ENCODE measurements around the gene EXT2. TPM values are rescaled to one million over a fixed set of nuclear protein-coding genes. Genes with fewer than 3 reads are reported as not detected.

EXT2 gene
- polyA plus RNA-seq, 1 of the 3 experiments (the other 2 are of a cell fraction): 92.9 TPM

DNA sequence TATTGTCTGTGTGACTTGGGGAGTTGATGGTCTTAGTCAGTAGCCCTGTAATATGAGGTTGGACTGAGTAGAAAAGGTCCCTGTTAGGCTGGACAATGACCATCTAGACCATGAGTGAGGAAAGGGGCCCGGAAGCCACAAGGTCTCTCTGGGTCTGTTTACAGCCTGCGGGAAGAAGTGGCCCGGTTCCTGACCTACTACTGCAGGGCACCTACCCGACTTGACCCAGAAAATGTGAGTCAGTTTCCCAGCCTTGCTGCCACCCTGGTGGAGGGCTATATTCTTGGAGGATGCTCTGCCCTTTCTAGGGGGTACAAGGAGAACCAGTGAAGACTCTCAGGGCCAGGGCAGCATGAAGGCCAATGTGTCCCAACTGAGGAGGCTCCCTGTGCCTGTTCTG is 44.3 kb upstream of the EXT2 start (continued):
- no peak for TF ChIP-seq RAD21 (IDR thresholded peaks at IDR 0.05; ENCODE audit: low read length)

DNA sequence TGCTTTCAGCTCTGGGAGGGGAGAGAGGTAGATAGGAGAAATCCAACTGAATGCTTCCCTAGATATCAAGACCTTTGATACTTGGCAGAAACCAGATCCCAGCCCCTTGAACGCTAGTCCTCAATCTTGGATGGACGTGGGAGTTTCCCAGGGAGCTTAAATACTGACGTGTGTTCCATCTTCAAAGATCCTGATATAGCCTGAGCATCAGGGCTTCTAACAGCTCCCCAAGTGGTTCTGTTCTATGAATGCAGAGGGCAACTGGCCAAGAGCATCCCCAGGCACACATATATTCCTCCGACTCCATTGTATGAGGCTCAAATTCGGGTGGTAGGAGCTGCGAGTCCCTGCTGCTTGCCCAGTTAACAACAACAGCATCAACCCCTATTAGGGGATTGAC is 38.1 kb upstream of the EXT2 start:
- Histone ChIP-seq H4K20me1 (ENCODE audit: insufficient read depth) (no peaks in the 10 kb centered on the region), H3K36me3 (replicated peaks in 1 of 2; ENCODE audit: control insufficient read depth in 1 of 2, insufficient read depth in 2 of 2, low read length in 1 of 2) (no peaks in the 10 kb centered on the region)
- CTCF ChIA-PET: interaction anchor here (0.7 to 2.0 kb wide), 6 partner anchors 11 to 167 kb away, joined by 3 to 6 read pairs (median 4); no protein-coding TSS in a partner anchor

DNA sequence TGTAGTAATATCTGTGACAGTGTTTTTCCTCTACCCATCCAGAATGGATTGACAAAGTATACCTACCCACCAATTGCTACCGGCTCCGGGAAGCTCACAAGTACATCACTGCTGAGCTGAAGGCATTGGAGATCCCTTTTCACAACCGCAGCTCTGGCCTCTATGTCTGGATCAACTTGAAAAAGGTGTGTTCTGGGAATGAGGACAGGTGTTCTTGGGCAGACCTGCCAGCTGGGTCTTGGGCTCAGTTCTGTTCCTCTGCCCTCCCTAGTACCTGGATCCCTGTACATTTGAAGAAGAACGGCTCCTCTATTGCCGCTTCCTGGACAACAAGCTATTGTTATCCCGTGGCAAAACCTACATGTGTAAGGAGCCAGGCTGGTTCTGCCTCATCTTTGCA is 37.2 kb upstream of the EXT2 start:
- Histone ChIP-seq H2AFZ (ENCODE audit: low read depth) (no peak overlapping the region), H3K27ac (ENCODE audit: low read depth in 2 of 2, low read length in 1 of 2) (no peak overlapping the region), H4K20me1 (ENCODE audit: insufficient read depth) (no peaks in the 10 kb centered on the region), H3K9me3 (no peaks in the 10 kb centered on the region), H3K4me3 (ENCODE audit: low read depth in 2 of 2, low read length in 1 of 2) (no peak overlapping the region), H3K9me2 (no peaks in the 10 kb centered on the region), H3K4me2 (no peak overlapping the region), H3F3A (replicated peaks; ENCODE audit: insufficient read depth) (no peaks in the 10 kb centered on the region), H3K79me2 (ENCODE audit: insufficient read depth) (no peaks in the 10 kb centered on the region), H3K36me3 (replicated peaks in 1 of 2; ENCODE audit: control insufficient read depth in 1 of 2, insufficient read depth in 2 of 2, low read length in 1 of 2) (no peaks in the 10 kb centered on the region), H3K4me1 (ENCODE audit: control insufficient read depth in 1 of 2, insufficient read depth in 2 of 2, low read depth in 1 of 2, low read length in 1 of 2) (no peaks in the 10 kb centered on the region), H3K27me3 (ENCODE audit: insufficient read depth) (no peaks in the 10 kb centered on the region; the same call in 1 of the 2 replicates), H3K9ac (no peak overlapping the region)
- ChIA-PET POLR2A (no interaction called here), CTCF (interaction anchor here (1.3 to 2.0 kb wide), 3 partner anchors 21 to 168 kb away, joined by 3 to 6 read pairs (median 4); no protein-coding TSS in a partner anchor)
- 82% methylated on average over 4 of the region's 6 CpGs for WGBS (ENCODE audit: low lambda C conversion rate)
- no peak for DNase-seq
- TF ChIP-seq FOXJ3 (CRISPR knock-in tag; IDR thresholded peaks at IDR 0.05) (no peak), RFX5 (IDR thresholded peaks at IDR 0.05; ENCODE audit: low read length) (no peak), SIN3A (IDR thresholded peaks at IDR 0.05; ENCODE audit: borderline replicate concordance, low read depth, low read length) (no peak), RXRA (IDR thresholded peaks at IDR 0.05; ENCODE audit: borderline replicate concordance, low read depth) (no peak), RAD21 (IDR thresholded peaks at IDR 0.05; ENCODE audit: low read length) (no peak), FOXM1 (IDR thresholded peaks at IDR 0.05; ENCODE audit: low read depth) (no peak), EZH2phosphoT487 (IDR thresholded peaks at IDR 0.05; ENCODE audit: borderline replicate concordance, low read depth) (no peak), NFIC (IDR thresholded peaks at IDR 0.05; ENCODE audit: borderline replicate concordance) (no peak), MXI1 (IDR thresholded peaks at IDR 0.05; ENCODE audit: low read depth, low read length) (no peak), RCOR1 (IDR thresholded peaks at IDR 0.05; ENCODE audit: low read length) (no peak), EP300 (IDR thresholded peaks at IDR 0.05; ENCODE audit: borderline replicate concordance in 1 of 2, low read depth in 1 of 2, low read length in 1 of 2) (no peak)
- TF ChIP-seq, protein P1, sequence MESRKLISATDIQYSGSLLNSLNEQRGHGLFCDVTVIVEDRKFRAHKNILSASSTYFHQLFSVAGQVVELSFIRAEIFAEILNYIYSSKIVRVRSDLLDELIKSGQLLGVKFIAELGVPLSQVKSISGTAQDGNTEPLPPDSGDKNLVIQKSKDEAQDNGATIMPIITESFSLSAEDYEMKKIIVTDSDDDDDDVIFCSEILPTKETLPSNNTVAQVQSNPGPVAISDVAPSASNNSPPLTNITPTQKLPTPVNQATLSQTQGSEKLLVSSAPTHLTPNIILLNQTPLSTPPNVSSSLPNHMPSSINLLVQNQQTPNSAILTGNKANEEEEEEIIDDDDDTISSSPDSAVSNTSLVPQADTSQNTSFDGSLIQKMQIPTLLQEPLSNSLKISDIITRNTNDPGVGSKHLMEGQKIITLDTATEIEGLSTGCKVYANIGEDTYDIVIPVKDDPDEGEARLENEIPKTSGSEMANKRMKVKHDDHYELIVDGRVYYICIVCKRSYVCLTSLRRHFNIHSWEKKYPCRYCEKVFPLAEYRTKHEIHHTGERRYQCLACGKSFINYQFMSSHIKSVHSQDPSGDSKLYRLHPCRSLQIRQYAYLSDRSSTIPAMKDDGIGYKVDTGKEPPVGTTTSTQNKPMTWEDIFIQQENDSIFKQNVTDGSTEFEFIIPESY (IDR thresholded peaks at IDR 0.05; ENCODE audit: borderline replicate concordance, low read depth): no peak
- TF ChIP-seq, protein P2, sequence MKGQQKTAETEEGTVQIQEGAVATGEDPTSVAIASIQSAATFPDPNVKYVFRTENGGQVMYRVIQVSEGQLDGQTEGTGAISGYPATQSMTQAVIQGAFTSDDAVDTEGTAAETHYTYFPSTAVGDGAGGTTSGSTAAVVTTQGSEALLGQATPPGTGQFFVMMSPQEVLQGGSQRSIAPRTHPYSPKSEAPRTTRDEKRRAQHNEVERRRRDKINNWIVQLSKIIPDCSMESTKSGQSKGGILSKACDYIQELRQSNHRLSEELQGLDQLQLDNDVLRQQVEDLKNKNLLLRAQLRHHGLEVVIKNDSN (IDR thresholded peaks at IDR 0.05; ENCODE audit: borderline replicate concordance, low read depth): no peak
- TF ChIP-seq, protein P3, sequence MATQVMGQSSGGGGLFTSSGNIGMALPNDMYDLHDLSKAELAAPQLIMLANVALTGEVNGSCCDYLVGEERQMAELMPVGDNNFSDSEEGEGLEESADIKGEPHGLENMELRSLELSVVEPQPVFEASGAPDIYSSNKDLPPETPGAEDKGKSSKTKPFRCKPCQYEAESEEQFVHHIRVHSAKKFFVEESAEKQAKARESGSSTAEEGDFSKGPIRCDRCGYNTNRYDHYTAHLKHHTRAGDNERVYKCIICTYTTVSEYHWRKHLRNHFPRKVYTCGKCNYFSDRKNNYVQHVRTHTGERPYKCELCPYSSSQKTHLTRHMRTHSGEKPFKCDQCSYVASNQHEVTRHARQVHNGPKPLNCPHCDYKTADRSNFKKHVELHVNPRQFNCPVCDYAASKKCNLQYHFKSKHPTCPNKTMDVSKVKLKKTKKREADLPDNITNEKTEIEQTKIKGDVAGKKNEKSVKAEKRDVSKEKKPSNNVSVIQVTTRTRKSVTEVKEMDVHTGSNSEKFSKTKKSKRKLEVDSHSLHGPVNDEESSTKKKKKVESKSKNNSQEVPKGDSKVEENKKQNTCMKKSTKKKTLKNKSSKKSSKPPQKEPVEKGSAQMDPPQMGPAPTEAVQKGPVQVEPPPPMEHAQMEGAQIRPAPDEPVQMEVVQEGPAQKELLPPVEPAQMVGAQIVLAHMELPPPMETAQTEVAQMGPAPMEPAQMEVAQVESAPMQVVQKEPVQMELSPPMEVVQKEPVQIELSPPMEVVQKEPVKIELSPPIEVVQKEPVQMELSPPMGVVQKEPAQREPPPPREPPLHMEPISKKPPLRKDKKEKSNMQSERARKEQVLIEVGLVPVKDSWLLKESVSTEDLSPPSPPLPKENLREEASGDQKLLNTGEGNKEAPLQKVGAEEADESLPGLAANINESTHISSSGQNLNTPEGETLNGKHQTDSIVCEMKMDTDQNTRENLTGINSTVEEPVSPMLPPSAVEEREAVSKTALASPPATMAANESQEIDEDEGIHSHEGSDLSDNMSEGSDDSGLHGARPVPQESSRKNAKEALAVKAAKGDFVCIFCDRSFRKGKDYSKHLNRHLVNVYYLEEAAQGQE (IDR thresholded peaks at IDR 0.05; ENCODE audit: low read depth, low read length): no peak

More for the DNA sequence above, 38.1 kb upstream of the EXT2 start:
- no peak overlapping the region for H3K27ac ChIP-seq (ENCODE audit: low read depth in 2 of 2, low read length in 1 of 2)
- H3K27me3 ChIP-seq (ENCODE audit: insufficient read depth): no peaks in the 10 kb centered on the region; the same call in 1 of the 2 replicates
- no peak overlapping the region for H3K9ac ChIP-seq
- H3K4me2 ChIP-seq: no peak overlapping the region
- H2AFZ ChIP-seq (ENCODE audit: low read depth): no peak overlapping the region
- no peaks in the 10 kb centered on the region for H3K9me3 ChIP-seq
- H3K4me3 ChIP-seq (ENCODE audit: low read depth in 2 of 2, low read length in 1 of 2): no peak overlapping the region
- H3K9me2 ChIP-seq: no peaks in the 10 kb centered on the region
- 66% methylated on average over 6 of the region's 6 CpGs for WGBS (ENCODE audit: low lambda C conversion rate)
- H3F3A ChIP-seq (replicated peaks; ENCODE audit: insufficient read depth): no peaks in the 10 kb centered on the region
- H3K79me2 ChIP-seq (ENCODE audit: insufficient read depth): no peaks in the 10 kb centered on the region
- H3K4me1 ChIP-seq (ENCODE audit: control insufficient read depth in 1 of 2, insufficient read depth in 2 of 2, low read depth in 1 of 2, low read length in 1 of 2): no peaks in the 10 kb centered on the region
- DNase-seq: no peak
- POLR2A ChIA-PET: no interaction called here
- no peak for TF ChIP-seq YY1 (IDR thresholded peaks at IDR 0.05; ENCODE audit: low read depth)
- TF ChIP-seq, protein P4, sequence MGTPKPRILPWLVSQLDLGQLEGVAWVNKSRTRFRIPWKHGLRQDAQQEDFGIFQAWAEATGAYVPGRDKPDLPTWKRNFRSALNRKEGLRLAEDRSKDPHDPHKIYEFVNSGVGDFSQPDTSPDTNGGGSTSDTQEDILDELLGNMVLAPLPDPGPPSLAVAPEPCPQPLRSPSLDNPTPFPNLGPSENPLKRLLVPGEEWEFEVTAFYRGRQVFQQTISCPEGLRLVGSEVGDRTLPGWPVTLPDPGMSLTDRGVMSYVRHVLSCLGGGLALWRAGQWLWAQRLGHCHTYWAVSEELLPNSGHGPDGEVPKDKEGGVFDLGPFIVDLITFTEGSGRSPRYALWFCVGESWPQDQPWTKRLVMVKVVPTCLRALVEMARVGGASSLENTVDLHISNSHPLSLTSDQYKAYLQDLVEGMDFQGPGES (IDR thresholded peaks at IDR 0.05; ENCODE audit: low read depth, low read length): no peak
- no peak for TF ChIP-seq JUND (IDR thresholded peaks at IDR 0.05)
- TF ChIP-seq RCOR1 (IDR thresholded peaks at IDR 0.05; ENCODE audit: low read length): no peak
- no peak for TF ChIP-seq MEF2A (IDR thresholded peaks at IDR 0.05; ENCODE audit: borderline replicate concordance, low read depth)
- no peak for TF ChIP-seq RAD21 (IDR thresholded peaks at IDR 0.05; ENCODE audit: low read length)
- no peak for TF ChIP-seq EZH2phosphoT487 (IDR thresholded peaks at IDR 0.05; ENCODE audit: borderline replicate concordance, low read depth)
- TF ChIP-seq RXRA (IDR thresholded peaks at IDR 0.05; ENCODE audit: borderline replicate concordance, low read depth): no peak
